Measurements from ENCODE around the gene WDFY2.

DNA sequence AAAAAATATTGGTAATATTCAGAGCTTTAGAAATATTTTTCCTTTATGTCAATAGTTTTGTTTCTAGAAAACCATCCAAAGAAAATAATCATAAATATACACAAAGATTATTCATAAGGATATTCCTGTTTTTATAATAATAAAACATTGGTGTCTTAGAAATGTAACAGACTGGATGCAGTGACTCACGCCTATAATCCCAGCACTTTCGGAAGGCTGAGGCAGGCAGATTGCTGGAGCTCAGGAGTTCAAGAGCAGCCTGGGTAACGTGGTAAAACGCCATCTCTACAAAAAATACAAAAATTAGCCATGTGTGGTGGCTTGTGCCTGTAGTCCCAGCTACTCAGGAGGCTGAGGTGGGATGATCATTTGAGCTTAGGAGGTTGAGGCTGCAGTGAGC lies 112.9 kb downstream of the WDFY2 start:
- no peak for TF ChIP-seq CTCF (IDR thresholded peaks at IDR 0.05)
- no peak for TF ChIP-seq POLR2A (IDR thresholded peaks at IDR 0.05)
